Measurements from ENCODE around the gene RYR2.
"Not testable (repeated sequence)": the region's sequence is repeated elsewhere in the genome, so short reads cannot be mapped to it uniquely, and the experiment has no call there.

The RYR2 gene

GRCh38 chr1:237249120-237249519 lies 207.1 kb downstream of the RYR2 start:
- Histone ChIP-seq H3K4me3 (ENCODE audit: low read depth, low read length) (no peak overlapping the region), H3K27me3 (ENCODE audit: control insufficient read depth, insufficient read depth, low read length) (no peaks in the 10 kb centered on the region), H3K4me1 (ENCODE audit: control insufficient read depth, insufficient read depth, low read length) (no peaks in the 10 kb centered on the region), H3K9me3 (ENCODE audit: control insufficient read depth, insufficient read depth, low read length) (no peaks in the 10 kb centered on the region), H3K36me3 (ENCODE audit: control insufficient read depth, insufficient read depth, low read length) (no peaks in the 10 kb centered on the region), H3K9ac (ENCODE audit: low read depth, low read length) (no peak overlapping the region)

- H3K9me3 ChIP-seq (ENCODE audit: control insufficient read depth, insufficient read depth, low read length): no peaks in the 10 kb centered on the region
- no peak overlapping the region for H3K9ac ChIP-seq (ENCODE audit: low read depth, low read length)
- no peaks in the 10 kb centered on the region for H3K36me3 ChIP-seq (ENCODE audit: control insufficient read depth, insufficient read depth, low read length)
- no peak overlapping the region for H3K4me3 ChIP-seq (ENCODE audit: low read depth, low read length)
- H3K4me1 ChIP-seq (ENCODE audit: control insufficient read depth, insufficient read depth, low read length): no peaks in the 10 kb centered on the region
- no peaks in the 10 kb centered on the region for H3K27me3 ChIP-seq (ENCODE audit: control insufficient read depth, insufficient read depth, low read length)
Measured at GRCh38 chr1:237250055-237250454, 208.1 kb downstream of the RYR2 start.

DNA sequence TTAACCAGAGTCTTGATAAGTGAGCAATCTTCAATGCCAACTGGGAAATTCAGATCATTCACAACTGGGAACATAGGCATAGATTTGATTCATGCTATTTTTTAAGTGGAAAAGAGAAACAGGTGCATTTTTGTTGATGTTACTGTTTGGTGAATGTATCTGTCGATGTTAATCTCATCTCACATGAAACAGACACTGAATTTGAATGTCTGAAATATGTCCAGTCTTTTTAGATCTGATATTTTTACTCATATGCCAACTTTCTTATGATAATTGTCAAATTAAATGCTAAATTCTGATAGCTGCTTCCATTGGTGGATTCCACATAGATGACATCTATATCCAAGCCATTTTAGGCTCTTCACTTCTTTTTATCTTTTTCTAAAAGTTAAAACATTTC lies 213.1 kb downstream of the RYR2 start:
- no peaks in the 10 kb centered on the region for H3K36me3 ChIP-seq (ENCODE audit: control insufficient read depth, insufficient read depth, low read length)
- no peaks in the 10 kb centered on the region for H3K9me3 ChIP-seq (ENCODE audit: control insufficient read depth, insufficient read depth, low read length)
- no peak overlapping the region for H3K4me3 ChIP-seq (ENCODE audit: low read depth, low read length)
- no peak overlapping the region for H3K9ac ChIP-seq (ENCODE audit: low read depth, low read length)
- H3K27me3 ChIP-seq (ENCODE audit: control insufficient read depth, insufficient read depth, low read length): no peaks in the 10 kb centered on the region
- H3K4me1 ChIP-seq (ENCODE audit: control insufficient read depth, insufficient read depth, low read length): no peaks in the 10 kb centered on the region

DNA sequence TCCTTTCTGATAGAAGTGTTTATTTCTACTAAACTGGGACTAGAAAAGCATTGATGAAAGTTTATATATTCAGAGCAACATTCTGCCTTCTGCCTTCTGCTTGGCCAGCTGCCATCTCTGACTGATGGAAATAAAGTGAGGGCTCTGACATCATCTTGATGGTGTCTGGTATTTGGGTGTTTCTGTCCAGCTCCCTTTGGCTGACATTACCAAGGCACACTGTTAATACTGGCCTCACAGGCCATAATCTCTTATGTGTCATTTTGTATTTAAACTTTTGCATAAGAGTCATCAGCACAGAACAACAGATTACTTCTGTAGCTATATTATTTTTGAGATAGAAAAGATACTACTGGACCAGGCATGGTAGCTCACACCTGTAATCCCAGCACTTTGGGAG lies 216.9 kb downstream of the RYR2 start:
- no peaks in the 10 kb centered on the region for H3K9me3 ChIP-seq (ENCODE audit: control insufficient read depth, insufficient read depth, low read length)
- H3K27me3 ChIP-seq (ENCODE audit: control insufficient read depth, insufficient read depth, low read length): no peaks in the 10 kb centered on the region
- no peak overlapping the region for H3K4me3 ChIP-seq (ENCODE audit: low read depth, low read length)
- H3K4me1 ChIP-seq (ENCODE audit: control insufficient read depth, insufficient read depth, low read length): no peaks in the 10 kb centered on the region
- H3K9ac ChIP-seq (ENCODE audit: low read depth, low read length): no peak overlapping the region
- no peaks in the 10 kb centered on the region for H3K36me3 ChIP-seq (ENCODE audit: control insufficient read depth, insufficient read depth, low read length)

DNA sequence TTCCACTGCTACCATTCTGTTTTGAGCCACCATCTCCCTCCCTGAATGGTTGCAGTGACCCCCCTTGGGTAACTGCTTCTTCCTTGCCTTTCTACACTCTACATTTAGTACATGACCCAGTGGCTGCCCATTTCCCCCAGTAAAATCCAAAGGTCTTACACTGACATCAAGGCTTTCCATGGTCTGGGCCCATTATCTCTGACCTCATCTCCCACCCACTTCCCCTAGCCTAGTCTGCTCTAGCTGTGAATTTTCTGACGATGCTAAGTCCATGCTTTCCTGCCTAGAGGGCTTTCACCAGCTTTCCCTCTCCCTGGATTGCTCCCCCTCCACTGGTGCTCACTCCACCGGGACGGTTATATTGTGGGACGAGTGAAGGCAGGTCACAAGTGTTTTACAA lies 219.2 kb downstream of the RYR2 start:
- no peaks in the 10 kb centered on the region for H3K27me3 ChIP-seq (ENCODE audit: control insufficient read depth, insufficient read depth, low read length)
- no peaks in the 10 kb centered on the region for H3K36me3 ChIP-seq (ENCODE audit: control insufficient read depth, insufficient read depth, low read length)
- H3K4me3 ChIP-seq (ENCODE audit: low read depth, low read length): no peak overlapping the region
- no peaks in the 10 kb centered on the region for H3K9me3 ChIP-seq (ENCODE audit: control insufficient read depth, insufficient read depth, low read length)
- H3K4me1 ChIP-seq (ENCODE audit: control insufficient read depth, insufficient read depth, low read length): no peaks in the 10 kb centered on the region
- H3K9ac ChIP-seq (ENCODE audit: low read depth, low read length): no peak overlapping the region

- H3K9me3 ChIP-seq (ENCODE audit: control insufficient read depth, insufficient read depth, low read length): no peaks in the 10 kb centered on the region
- no peaks in the 10 kb centered on the region for H3K27me3 ChIP-seq (ENCODE audit: control insufficient read depth, insufficient read depth, low read length)
- H3K9ac ChIP-seq (ENCODE audit: low read depth, low read length): no peak overlapping the region
- no peak overlapping the region for H3K4me3 ChIP-seq (ENCODE audit: low read depth, low read length)
- no peaks in the 10 kb centered on the region for H3K36me3 ChIP-seq (ENCODE audit: control insufficient read depth, insufficient read depth, low read length)
- no peaks in the 10 kb centered on the region for H3K4me1 ChIP-seq (ENCODE audit: control insufficient read depth, insufficient read depth, low read length)
Measured at GRCh38 chr1:237267743-237268142, 225.8 kb downstream of the RYR2 start.

- no peak overlapping the region for H3K4me3 ChIP-seq (ENCODE audit: low read depth, low read length)
- H3K36me3 ChIP-seq (ENCODE audit: control insufficient read depth, insufficient read depth, low read length): no peaks in the 10 kb centered on the region
- H3K4me1 ChIP-seq (ENCODE audit: control insufficient read depth, insufficient read depth, low read length): no peaks in the 10 kb centered on the region
- H3K9me3 ChIP-seq (ENCODE audit: control insufficient read depth, insufficient read depth, low read length): no peaks in the 10 kb centered on the region
- H3K27me3 ChIP-seq (ENCODE audit: control insufficient read depth, insufficient read depth, low read length): no peaks in the 10 kb centered on the region
- no peak overlapping the region for H3K9ac ChIP-seq (ENCODE audit: low read depth, low read length)
Measured at GRCh38 chr1:237269938-237270337, 228.0 kb downstream of the RYR2 start.

DNA sequence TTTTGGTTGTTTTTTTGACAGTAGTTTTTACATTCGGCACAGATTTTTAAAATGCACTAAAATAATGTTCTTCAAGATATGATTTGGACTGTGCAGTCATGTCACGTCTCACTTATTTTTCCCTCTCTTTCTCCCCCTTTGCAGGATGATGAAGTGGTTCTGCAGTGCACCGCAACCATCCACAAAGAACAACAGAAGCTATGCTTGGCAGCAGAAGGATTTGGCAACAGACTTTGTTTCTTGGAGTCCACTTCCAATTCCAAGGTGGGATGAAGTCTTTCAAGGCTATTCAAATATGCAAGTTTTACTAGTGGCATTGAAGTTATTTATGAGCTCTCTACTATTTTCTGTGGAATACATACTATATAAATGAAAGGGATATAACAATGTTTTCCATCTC lies 228.4 kb downstream of the RYR2 start:
- no peak overlapping the region for H3K9ac ChIP-seq (ENCODE audit: low read depth, low read length)
- no peaks in the 10 kb centered on the region for H3K27me3 ChIP-seq (ENCODE audit: control insufficient read depth, insufficient read depth, low read length)
- no peaks in the 10 kb centered on the region for H3K36me3 ChIP-seq (ENCODE audit: control insufficient read depth, insufficient read depth, low read length)
- H3K4me3 ChIP-seq (ENCODE audit: low read depth, low read length): no peak overlapping the region
- no peaks in the 10 kb centered on the region for H3K9me3 ChIP-seq (ENCODE audit: control insufficient read depth, insufficient read depth, low read length)
- H3K4me1 ChIP-seq (ENCODE audit: control insufficient read depth, insufficient read depth, low read length): no peaks in the 10 kb centered on the region

DNA sequence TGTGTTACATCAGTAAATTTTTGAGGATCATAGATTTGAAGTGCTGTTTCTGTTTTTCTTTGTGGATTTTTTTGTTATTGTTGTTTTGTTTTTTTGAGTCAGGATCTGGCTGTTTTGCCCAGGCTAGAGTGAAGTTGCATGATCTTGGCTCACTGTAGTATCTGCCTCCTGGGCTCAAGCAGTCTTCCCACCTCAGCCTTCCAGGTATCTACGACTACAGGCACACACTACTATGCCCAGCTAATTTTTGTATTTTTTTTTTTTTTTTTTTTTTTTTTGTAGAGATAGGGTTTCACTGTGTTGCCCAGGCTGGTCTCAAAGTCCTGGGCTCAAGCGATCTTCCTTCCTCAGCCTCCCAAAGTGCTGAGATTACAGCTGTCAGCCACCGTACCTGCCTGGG lies 236.0 kb downstream of the RYR2 start:
- not testable (repeated sequence) for H3K4me1 ChIP-seq (ENCODE audit: control insufficient read depth, insufficient read depth, low read length); H3K9ac ChIP-seq (ENCODE audit: low read depth, low read length); H3K27me3 ChIP-seq (ENCODE audit: control insufficient read depth, insufficient read depth, low read length); H3K9me3 ChIP-seq (ENCODE audit: control insufficient read depth, insufficient read depth, low read length); H3K4me3 ChIP-seq (ENCODE audit: low read depth, low read length); H3K36me3 ChIP-seq (ENCODE audit: control insufficient read depth, insufficient read depth, low read length)

- Histone ChIP-seq H3K36me3 (ENCODE audit: control insufficient read depth, insufficient read depth, low read length) (no peaks in the 10 kb centered on the region), H3K27me3 (ENCODE audit: control insufficient read depth, insufficient read depth, low read length) (no peaks in the 10 kb centered on the region)
Measured at GRCh38 chr1:237279629-237280028, 237.6 kb downstream of the RYR2 start.

DNA sequence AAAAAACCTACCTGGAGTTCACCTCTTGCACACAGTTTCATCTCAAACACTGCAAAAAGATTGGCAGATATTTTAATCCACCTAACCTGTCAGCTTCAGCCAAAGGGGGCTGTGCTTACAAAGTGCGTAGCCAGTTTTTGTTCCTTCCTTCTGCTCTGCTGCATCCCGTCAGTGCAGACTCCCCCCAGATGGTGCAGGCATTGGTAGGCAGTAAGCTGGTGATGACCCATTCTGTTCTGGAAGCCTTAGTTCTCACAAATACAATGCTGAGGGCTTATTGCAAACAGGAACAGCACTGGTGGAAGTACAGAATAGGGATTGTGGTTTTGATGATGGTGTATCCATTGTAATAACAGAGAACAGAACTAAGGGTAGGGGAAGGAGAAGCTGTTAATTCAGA lies 239.5 kb downstream of the RYR2 start:
- Histone ChIP-seq H3K4me1 (ENCODE audit: control insufficient read depth, insufficient read depth, low read length) (no peaks in the 10 kb centered on the region), H3K9me3 (ENCODE audit: control insufficient read depth, insufficient read depth, low read length) (no peaks in the 10 kb centered on the region), H3K4me3 (ENCODE audit: low read depth, low read length) (no peak overlapping the region), H3K27me3 (ENCODE audit: control insufficient read depth, insufficient read depth, low read length) (no peaks in the 10 kb centered on the region), H3K36me3 (ENCODE audit: control insufficient read depth, insufficient read depth, low read length) (no peaks in the 10 kb centered on the region), H3K9ac (ENCODE audit: low read depth, low read length) (no peak overlapping the region)

More at GRCh38 chr1:237279629-237280028, 237.6 kb downstream of the RYR2 start:
- no peak overlapping the region for H3K4me3 ChIP-seq (ENCODE audit: low read depth, low read length)
- H3K4me1 ChIP-seq (ENCODE audit: control insufficient read depth, insufficient read depth, low read length): no peaks in the 10 kb centered on the region
- H3K9me3 ChIP-seq (ENCODE audit: control insufficient read depth, insufficient read depth, low read length): no peaks in the 10 kb centered on the region
- no peak overlapping the region for H3K9ac ChIP-seq (ENCODE audit: low read depth, low read length)

GRCh38 chr1:237282208-237282783 lies 240.3 kb downstream of the RYR2 start:
- Histone ChIP-seq H3K27me3 (ENCODE audit: control insufficient read depth, insufficient read depth, low read length) (no peaks in the 10 kb centered on the region), H3K36me3 (ENCODE audit: control insufficient read depth, insufficient read depth, low read length) (no peaks in the 10 kb centered on the region), H3K9me3 (ENCODE audit: control insufficient read depth, insufficient read depth, low read length) (no peaks in the 10 kb centered on the region), H3K4me3 (ENCODE audit: low read depth, low read length) (no peak overlapping the region), H3K4me1 (ENCODE audit: control insufficient read depth, insufficient read depth, low read length) (no peaks in the 10 kb centered on the region), H3K9ac (ENCODE audit: low read depth, low read length) (no peak overlapping the region)

All from iPS-15b (cell line).